ENCODE data around the gene EPOP. TPM values are rescaled to one million over a fixed set of nuclear protein-coding genes. Genes with fewer than 3 reads are reported as not detected.

The EPOP gene
- total and polyA plus RNA-seq, 2 of the 13 experiments (the other 11 are each of a cell fraction or from before 2014, with no cell fraction given), result 14.7 to 37.8 TPM

- TF ChIP-seq BRD4 (CRISPR knock-in tag; IDR thresholded peaks at IDR 0.05), result 0 out of 2 replicates have a peak, but pooled peaks have one; percentile 24
- TF ChIP-seq ZBTB38 (CRISPR knock-in tag; IDR thresholded peaks at IDR 0.05), result peak; percentile 98
- no peak for TF ChIP-seq TOE1 (CRISPR knock-in tag; IDR thresholded peaks at IDR 0.05)
- no peak for TF ChIP-seq ZMAT3 (CRISPR knock-in tag; conservative IDR thresholded peaks at IDR 0.05)
- TF ChIP-seq ZZZ3 (CRISPR knock-in tag; IDR thresholded peaks at IDR 0.05; ENCODE audit: borderline replicate concordance), result 0 out of 2 replicates have a peak, but pooled peaks have one; percentile 54
- 0 out of 2 replicates have a peak, but pooled peaks have one; percentile 21 for TF ChIP-seq ZFY (CRISPR knock-in tag; IDR thresholded peaks at IDR 0.05)
- peak; percentile 32; the same call in 1 of the 2 replicates for TF ChIP-seq RBFOX2 (IDR thresholded peaks at IDR 0.05; ENCODE audit: low read depth, low read length)
- TF ChIP-seq ZNF883 (CRISPR knock-in tag; IDR thresholded peaks at IDR 0.05; ENCODE audit: not compliant biosample characterization), result peak; percentile 26
- TF ChIP-seq MZF1 (CRISPR knock-in tag; IDR thresholded peaks at IDR 0.05; ENCODE audit: borderline replicate concordance), result 0 out of 2 replicates have a peak, but pooled peaks have one; percentile 80
- TF ChIP-seq TEAD2 (CRISPR knock-in tag; IDR thresholded peaks at IDR 0.05), result no peak
- no peak for TF ChIP-seq SAFB2 (CRISPR knock-in tag; IDR thresholded peaks at IDR 0.05; ENCODE audit: borderline replicate concordance, low read depth)
- no peak for TF ChIP-seq IRF1 (CRISPR knock-in tag; IDR thresholded peaks at IDR 0.05; ENCODE audit: low read depth)
- TF ChIP-seq ATF7 (IDR thresholded peaks at IDR 0.05), result no peak
- no peak for TF ChIP-seq ATF7 (CRISPR knock-in tag; IDR thresholded peaks at IDR 0.05)
- TF ChIP-seq NFATC3 (CRISPR knock-in tag; IDR thresholded peaks at IDR 0.05), result no peak
- 0 out of 2 replicates have a peak, but pooled peaks have one; percentile 51 for TF ChIP-seq PAX8 (CRISPR knock-in tag; IDR thresholded peaks at IDR 0.05; ENCODE audit: borderline replicate concordance)
- no peak for TF ChIP-seq SATB2 (CRISPR knock-in tag; IDR thresholded peaks at IDR 0.05)
- peak; percentile 29; the same call in 1 of the 2 replicates for TF ChIP-seq GATAD1 (CRISPR knock-in tag; IDR thresholded peaks at IDR 0.05)
- no peak for TF ChIP-seq RORA (CRISPR knock-in tag; IDR thresholded peaks at IDR 0.05)
- TF ChIP-seq ZGPAT (CRISPR knock-in tag; IDR thresholded peaks at IDR 0.05), result no peak
- TF ChIP-seq ZSCAN5A (CRISPR knock-in tag; IDR thresholded peaks at IDR 0.05; ENCODE audit: borderline replicate concordance), result 0 out of 2 replicates have a peak, but pooled peaks have one; percentile 9
- TF ChIP-seq ZBTB33 (CRISPR knock-in tag; IDR thresholded peaks at IDR 0.05), result peak; percentile 23; the same call in 1 of the 2 replicates
- peak; percentile 84 for TF ChIP-seq FOXC1 (CRISPR knock-in tag; IDR thresholded peaks at IDR 0.05; ENCODE audit: borderline replicate concordance)
- no peak for TF ChIP-seq ATF1 (CRISPR knock-in tag; IDR thresholded peaks at IDR 0.05)
- TF ChIP-seq PCBP2 (optimal IDR thresholded peaks at IDR 0.05; ENCODE audit: low read depth, low read length, poor library complexity, severe bottlenecking), result no peak
- TF ChIP-seq IKZF4 (CRISPR knock-in tag; IDR thresholded peaks at IDR 0.05; ENCODE audit: borderline replicate concordance, low read depth, not compliant biosample characterization), result no peak
Observed at GRCh38 chr17:38658741-38659345, 15.9 kb downstream of the EPOP start (continued).
